Activated CD8-positive, alpha-beta memory T cell treated with anti-CD3 and anti-CD28 coated beads, Interleukin-2, amount 10 ng/mL, durations not matched to agents 7 days and 5 days (primary cell): ENCODE measurements around the gene LIPC. TPM values are rescaled to one million over a fixed set of nuclear protein-coding genes. Genes with fewer than 3 reads are reported as not detected.

Source experiments
- ATAC-seq: fragments of 150-1000 bp; cut with Tn5 transposase; one replicate; pipeline ENCODE4 v1.10.0; 2021; ENCODE audit warnings: moderate library complexity
- CTCF ChIA-PET: fragments of 350-600 bp; sonication (Branson Sonifier 250); formaldehyde crosslinking; loops from one replicate; lab custom pipeline; 2021; ENCODE audit warnings: antibody characterized with exemption; lab: Charles Lee
- DNase-seq: peaks from one replicate; pipeline ENCODE4 v3.0.0-alpha.2; 2020
- H3K27ac Mint-ChIP-seq: one replicate; pipeline ENCODE4 v1.8.0; 2021; ENCODE audit warnings: mild to moderate bottlenecking, mixed read lengths
- H3K27me3 Mint-ChIP-seq: one replicate; pipeline ENCODE4 v1.8.0; 2021; ENCODE audit warnings: mixed read lengths
- H3K36me3 Mint-ChIP-seq: one replicate; pipeline ENCODE4 v1.8.0; 2021; ENCODE audit warnings: mild to moderate bottlenecking, mixed read lengths
- H3K4me1 Mint-ChIP-seq: one replicate; pipeline ENCODE4 v1.8.0; 2021; ENCODE audit warnings: mixed read lengths
- H3K4me3 Mint-ChIP-seq: one replicate; pipeline ENCODE4 v1.8.0; 2021; ENCODE audit warnings: mild to moderate bottlenecking, moderate library complexity, mixed read lengths
- H3K9me3 Mint-ChIP-seq: one replicate; pipeline ENCODE4 v1.8.0; 2022; ENCODE audit warnings: low read depth, mixed read lengths
- total RNA-seq, 2 experiments: library from RNA; stranded (reverse); gene quantifications; one replicate each; pipeline ENCODE4 v1.2.3, GENCODE V29; 2021

The LIPC gene
- total RNA-seq, 2 experiments from 2014 or later: 5.3 to 9.0 TPM

DNA sequence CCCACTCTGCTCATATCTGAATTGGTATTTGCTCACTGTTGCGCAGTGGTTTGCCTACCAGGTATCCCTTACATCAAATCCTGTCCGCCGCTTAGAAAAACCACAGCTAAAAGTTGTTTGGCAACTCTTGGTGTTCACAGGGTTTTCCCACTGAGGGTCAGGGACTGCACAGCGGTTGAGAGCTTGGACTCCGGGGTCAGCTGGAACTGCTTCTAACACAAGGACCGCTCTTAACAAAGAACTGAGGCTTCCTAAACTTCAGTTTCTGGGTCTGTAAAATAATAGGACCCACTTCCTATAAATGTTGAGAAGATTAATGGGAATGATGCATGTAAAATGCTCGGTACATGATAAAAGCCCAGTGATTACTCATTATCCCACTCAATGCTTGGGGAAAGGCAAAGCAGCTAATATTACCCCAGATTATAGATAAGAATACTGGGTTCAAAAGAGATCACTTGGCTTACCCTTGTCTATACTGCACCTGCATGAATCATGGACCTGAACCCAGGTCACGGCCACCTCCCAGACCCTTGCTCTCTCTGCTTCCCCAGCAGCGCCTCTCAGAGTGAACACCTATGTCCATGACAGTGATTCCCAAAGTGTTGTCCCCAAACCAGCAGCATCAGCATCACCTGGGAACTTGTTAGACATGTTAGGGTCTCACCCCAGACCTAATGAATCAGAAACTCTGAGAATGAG, 36.1 kb downstream of the LIPC start:
- no peak overlapping the region for H3K27ac Mint-ChIP-seq
- DNase-seq (no peak), ATAC-seq (no peak)
- H3K4me1 Mint-ChIP-seq: peaks cover 42% of the 10 kb centered on the region
- H3K9me3 Mint-ChIP-seq: no peaks in the 10 kb centered on the region
- no peaks in the 10 kb centered on the region for H3K27me3 Mint-ChIP-seq
- H3K4me3 Mint-ChIP-seq: no peak overlapping the region
- peaks cover 13% of the 10 kb centered on the region for H3K36me3 Mint-ChIP-seq
- CTCF ChIA-PET: interaction anchor here (1.6 kb wide), 1 partner anchor 15 kb away, joined by 6 read pairs; no protein-coding TSS in a partner anchor

DNA sequence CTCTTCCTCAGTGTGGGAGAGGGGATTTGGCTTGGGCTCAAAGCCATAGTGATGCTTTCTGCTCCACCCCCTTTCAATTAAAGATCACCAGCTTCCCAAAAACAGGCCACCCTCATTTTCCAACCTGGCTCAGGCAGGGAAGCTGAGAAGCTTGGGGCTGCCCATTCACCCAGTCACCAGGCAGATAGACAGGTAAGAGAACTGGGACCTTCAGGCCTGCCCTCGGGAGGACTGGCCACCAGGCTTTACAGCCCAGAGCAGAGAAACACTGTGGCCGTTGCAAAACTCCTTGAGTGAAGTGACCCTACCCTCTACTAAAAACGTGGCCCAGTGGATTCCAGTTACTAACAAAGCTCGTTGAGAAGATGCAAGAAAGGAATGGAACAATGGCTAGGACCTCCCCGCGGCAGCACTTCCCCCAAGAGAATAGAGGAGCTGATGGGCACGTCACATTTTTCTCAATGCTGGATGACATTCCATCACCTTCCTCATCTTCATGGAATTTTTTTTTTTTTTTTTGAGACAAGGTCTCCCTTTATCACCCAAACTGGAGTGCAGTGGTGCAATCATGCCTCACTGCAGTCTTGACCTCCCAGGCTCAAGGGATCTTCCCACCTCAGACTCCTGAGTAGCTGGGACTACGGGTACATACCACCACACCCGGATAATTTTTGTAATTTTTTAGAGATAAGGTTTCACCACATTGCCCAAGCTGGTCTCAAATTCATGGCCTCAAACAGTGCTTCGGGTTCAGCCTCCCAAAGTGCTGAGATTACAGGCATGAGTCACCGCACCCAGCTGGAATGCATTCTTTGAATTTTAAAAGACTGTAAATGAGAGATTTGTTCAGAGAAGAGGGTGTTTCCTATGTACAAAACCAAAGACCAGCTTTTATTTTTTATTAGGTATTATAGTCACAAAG, 37.9 kb downstream of the LIPC start:
- peaks cover 46% of the 10 kb centered on the region for H3K4me1 Mint-ChIP-seq
- DNase-seq (no peak), ATAC-seq (no peak)
- no peaks in the 10 kb centered on the region for H3K9me3 Mint-ChIP-seq
- no peak overlapping the region for H3K4me3 Mint-ChIP-seq
- no peak overlapping the region for H3K27ac Mint-ChIP-seq
- no peaks in the 10 kb centered on the region for H3K27me3 Mint-ChIP-seq
- CTCF ChIA-PET: interaction anchor here (0.7 to 1.4 kb wide), 3 partner anchors 9 to 140 kb away, joined by 3 to 5 read pairs (median 3); no protein-coding TSS in a partner anchor
- H3K36me3 Mint-ChIP-seq: peaks cover 13% of the 10 kb centered on the region

DNA sequence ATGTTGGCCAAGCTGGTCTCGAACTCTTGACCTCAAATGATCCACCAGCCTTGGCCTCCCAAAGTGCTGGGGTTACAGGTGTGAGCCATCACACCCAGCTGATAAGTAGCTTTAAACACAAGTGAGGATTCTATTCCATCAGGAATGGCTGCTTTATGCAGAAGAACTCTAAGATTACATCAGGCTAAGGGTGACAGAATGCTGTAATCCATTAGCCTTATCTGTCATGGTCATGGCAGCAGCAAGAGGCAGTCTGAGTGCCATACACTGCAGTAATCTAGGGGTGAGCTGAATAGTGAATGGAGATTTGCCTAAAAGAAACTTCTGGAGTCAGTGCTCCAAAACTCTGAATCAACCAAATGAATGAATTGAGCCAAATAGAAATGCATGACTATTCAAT, 39.6 kb downstream of the LIPC start:
- Mint-ChIP-seq H3K27ac (peak overlapping the region; percentile 21), H3K4me1 (peaks cover 62% of the 10 kb centered on the region), H3K36me3 (peaks cover 18% of the 10 kb centered on the region), H3K4me3 (no peak overlapping the region), H3K27me3 (no peaks in the 10 kb centered on the region), H3K9me3 (no peaks in the 10 kb centered on the region)
- DNase-seq (no peak), ATAC-seq (no peak)
- CTCF ChIA-PET: interaction anchor here (1.4 kb wide), 1 partner anchor 14 kb away, joined by 3 read pairs; no protein-coding TSS in a partner anchor

DNA sequence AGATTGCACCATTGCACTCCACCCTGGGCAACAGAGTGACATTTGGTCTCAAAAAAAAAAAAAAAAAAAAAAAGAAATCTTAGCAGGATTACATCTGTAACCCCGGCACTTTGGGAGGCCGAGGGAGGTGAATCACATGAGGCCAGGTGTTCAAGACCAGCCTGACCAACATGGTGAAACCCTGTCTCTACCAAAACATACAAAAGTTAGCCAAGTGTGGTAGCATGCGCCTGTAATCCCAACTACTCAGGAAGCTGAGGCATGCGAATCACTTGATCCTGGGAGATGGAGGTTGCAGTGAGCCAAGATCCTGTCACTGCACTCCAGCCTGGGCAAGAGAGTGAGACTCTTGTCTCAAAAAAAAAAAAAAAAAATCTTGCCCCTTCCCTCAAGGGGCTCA, 40.4 kb downstream of the LIPC start:
- CTCF ChIA-PET: interaction anchor here (1.0 to 2.7 kb wide), 3 partner anchors 9 to 73 kb away, joined by 3 to 6 read pairs (median 4); no protein-coding TSS in a partner anchor
- Mint-ChIP-seq H3K4me1 (peaks cover 67% of the 10 kb centered on the region), H3K27ac (peak overlapping the region; percentile 51), H3K9me3 (no peaks in the 10 kb centered on the region), H3K27me3 (no peaks in the 10 kb centered on the region), H3K4me3 (no peak overlapping the region), H3K36me3 (peaks cover 16% of the 10 kb centered on the region)
- ATAC-seq (no peak), DNase-seq (no peak)

DNA sequence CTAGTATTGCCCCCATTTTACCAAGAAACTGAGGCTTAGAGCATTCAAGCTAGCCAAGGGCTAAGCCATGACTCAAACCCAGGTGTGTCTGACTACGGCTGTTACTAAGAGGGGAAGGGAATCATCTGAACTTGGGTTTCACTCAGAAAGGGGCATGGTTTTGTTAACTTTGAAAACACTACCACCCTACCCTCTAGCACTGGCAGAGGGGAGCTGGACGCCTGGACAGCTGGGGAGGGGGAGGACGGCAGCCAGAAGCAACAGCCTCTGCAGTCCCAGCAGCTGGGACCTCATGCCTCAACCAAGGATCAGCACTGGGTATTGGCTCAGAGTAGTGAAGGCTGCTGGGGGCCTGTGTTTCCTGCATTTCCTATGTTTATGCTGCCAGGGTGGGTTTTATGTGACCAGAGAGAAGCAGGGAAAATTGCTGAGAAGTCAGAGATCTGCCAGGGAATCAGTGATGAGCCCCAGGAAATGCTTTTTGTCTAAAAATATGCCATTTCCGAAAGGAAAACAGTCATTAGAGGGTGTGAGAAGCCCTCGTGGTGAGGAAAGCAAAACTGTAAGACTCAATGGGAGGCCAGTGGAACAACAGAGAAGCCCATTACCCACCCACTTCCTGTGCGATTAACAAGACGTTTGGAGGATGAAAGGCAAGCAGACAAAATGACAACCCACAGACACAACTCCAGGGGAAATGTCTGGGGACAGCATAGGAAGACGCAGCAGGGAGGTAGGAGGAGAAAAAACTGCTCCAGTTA, 41.2 kb downstream of the LIPC start:
- DNase-seq: peak; percentile 80
- Mint-ChIP-seq H3K4me1 (peaks cover 75% of the 10 kb centered on the region), H3K4me3 (peak overlapping the region; percentile 63), H3K27ac (peak overlapping the region; percentile 94), H3K27me3 (no peaks in the 10 kb centered on the region), H3K9me3 (no peaks in the 10 kb centered on the region), H3K36me3 (peaks cover 16% of the 10 kb centered on the region)
- CTCF ChIA-PET: interaction anchor here (1.0 to 2.9 kb wide), 6 partner anchors 10 to 72 kb away, joined by 3 to 10 read pairs (median 6); no protein-coding TSS in a partner anchor
- ATAC-seq: peak; percentile 65

DNA sequence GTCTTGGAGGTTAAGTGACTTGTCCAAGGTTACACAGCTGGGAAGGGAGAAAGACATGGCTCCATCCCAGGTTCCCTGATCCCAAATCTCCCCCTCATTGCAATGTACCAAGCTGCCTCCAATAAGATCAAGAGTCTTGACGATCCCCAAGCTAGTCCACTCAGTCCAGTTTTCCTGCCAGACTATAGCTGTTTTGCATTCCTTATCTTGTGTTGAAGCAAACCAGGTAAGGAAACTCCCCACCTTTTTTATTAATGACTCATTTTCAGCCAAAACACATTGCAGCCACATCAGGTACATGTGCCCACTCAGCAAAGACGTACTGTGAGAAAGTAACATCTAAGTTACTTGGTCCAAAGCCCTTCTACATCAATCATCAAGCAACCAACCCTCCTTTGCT, 41.9 kb downstream of the LIPC start:
- Mint-ChIP-seq H3K4me1 (peaks cover 77% of the 10 kb centered on the region), H3K27me3 (no peaks in the 10 kb centered on the region), H3K36me3 (peaks cover 14% of the 10 kb centered on the region), H3K9me3 (no peaks in the 10 kb centered on the region), H3K4me3 (peak overlapping the region; percentile 63), H3K27ac (peak overlapping the region; percentile 94)
- CTCF ChIA-PET: interaction anchor here (1.1 to 2.9 kb wide), 5 partner anchors 10 to 14 kb away, joined by 3 to 10 read pairs (median 6); no protein-coding TSS in a partner anchor
- ATAC-seq (peak; percentile 24), DNase-seq (no peak)

DNA sequence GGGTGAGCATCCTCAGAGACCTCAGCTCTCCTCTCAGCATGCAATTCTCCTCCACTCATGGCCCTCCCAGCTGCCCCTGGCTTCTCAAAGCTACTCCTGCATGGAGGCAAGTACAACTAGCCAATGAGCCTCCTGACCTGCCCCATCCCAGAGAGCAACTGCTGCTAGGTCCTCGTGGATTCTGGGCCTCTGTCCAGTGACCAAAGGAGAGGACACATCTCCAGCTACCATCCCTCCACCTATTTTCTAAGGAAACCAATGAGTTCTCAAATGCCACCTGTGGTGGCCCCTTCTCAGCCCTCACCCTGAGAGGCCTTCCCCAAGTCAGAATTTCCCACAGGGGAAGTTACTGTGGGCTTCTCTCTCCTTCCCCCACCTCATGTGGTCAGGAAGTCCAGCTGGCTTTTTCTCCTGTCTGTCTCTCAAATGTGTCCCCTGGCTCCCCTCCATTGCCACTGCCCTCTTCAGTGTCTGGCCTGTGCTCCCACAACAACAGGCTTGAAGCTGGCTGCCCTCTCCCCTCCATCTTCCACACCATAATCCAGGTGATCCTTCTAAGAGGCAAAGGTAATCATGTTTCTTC, 43.0 kb downstream of the LIPC start:
- Mint-ChIP-seq H3K27ac (peak overlapping the region; percentile 94), H3K4me1 (peaks cover 71% of the 10 kb centered on the region), H3K4me3 (peak overlapping the region; percentile 41), H3K9me3 (no peaks in the 10 kb centered on the region), H3K27me3 (no peaks in the 10 kb centered on the region), H3K36me3 (peaks cover 9% of the 10 kb centered on the region)
- no peak for DNase-seq
- ATAC-seq: no peak
- CTCF ChIA-PET: interaction anchor here (1.1 to 2.9 kb wide), 6 partner anchors 8 to 14 kb away, joined by 3 to 10 read pairs (median 7); no protein-coding TSS in a partner anchor

DNA sequence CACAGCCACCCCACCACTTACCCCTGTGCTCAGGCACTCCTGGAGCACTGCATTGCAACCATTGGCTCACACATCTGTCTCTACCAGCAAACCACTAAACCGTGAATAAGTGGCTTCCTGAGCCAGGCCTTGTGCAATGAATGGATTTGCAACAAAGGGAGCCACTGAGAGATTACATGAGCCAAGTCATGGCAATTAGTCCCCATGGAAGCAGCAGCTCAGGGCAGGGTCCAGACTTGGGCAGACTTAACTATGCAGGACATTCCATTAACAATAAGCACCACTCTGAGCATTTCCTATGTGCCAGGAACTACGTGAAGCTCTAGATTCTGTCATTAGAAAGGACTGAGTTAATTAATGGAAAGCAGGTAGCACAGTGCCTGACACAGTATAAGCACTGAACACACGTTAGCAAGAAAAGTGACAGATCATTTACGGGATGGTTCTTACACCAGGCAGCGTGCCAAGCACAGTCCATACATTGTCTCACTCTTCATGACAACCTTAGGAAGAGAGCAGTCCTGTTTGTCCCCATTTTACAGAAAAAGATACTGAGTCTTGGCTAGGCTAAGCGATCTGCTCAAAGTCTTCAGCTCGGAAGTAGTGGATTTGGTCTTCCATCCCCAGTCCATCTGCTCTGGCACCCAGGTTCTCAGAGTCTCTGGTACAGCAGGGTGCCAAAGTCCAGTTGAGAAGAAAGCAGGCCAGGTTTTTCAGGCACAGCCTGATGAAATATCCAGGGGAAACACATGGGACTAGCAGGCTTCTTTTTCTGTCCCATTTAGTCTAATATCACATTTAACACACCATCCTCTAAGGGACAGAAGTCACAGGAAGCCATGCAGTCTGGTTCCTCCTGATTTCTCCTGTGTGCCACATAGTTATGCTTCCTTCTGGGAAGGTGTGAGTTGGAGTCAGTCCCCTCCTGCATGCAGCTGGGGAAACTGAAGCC, 44.1 kb downstream of the LIPC start:
- CTCF ChIA-PET: interaction anchor here (0.6 to 2.9 kb wide), 4 partner anchors 9 to 328 kb away, joined by 4 to 10 read pairs (median 6); no protein-coding TSS in a partner anchor
- Mint-ChIP-seq H3K4me1 (peaks cover 67% of the 10 kb centered on the region), H3K36me3 (peaks cover 9% of the 10 kb centered on the region), H3K27me3 (no peaks in the 10 kb centered on the region), H3K9me3 (no peaks in the 10 kb centered on the region), H3K27ac (peak overlapping the region; percentile 94), H3K4me3 (peak overlapping the region; percentile 41)
- DNase-seq (peak; percentile 65), ATAC-seq (no peak)

DNA sequence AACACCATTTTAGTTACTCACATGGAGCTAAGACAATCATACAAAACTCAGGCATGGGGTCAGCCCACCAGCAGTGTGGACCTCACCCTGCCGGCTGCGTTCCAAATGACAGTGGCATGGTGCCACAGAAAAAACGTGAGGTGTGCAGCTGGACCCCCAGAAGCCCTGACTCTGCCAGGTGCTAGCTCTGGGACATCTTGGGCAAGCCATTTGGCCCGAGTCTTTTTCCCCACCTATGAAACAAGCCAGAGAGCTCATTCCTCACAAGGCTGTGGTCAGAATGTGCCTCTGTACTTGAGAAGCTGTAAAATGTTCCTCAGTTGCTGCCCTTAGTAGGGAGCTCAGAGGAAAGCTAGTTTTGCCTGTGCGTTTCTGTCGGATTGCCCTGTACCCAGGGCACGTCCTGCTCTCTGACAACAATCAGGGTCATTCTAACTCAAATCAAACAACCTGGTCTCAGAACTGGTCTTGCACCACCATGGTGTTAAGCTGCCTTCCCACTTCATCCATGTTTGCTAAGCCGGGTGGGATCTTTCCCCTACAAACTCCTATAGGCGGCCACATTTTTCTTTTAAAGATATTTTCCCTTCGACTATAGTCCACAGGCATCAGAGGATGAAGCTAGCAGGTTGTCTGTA, 44.9 kb downstream of the LIPC start:
- CTCF ChIA-PET: interaction anchor here (0.6 to 2.4 kb wide), 5 partner anchors 16 to 327 kb away, joined by 3 to 8 read pairs (median 5); no protein-coding TSS in a partner anchor
- Mint-ChIP-seq H3K4me3 (peak overlapping the region; percentile 40), H3K4me1 (peaks cover 63% of the 10 kb centered on the region), H3K27ac (peak overlapping the region; percentile 94), H3K9me3 (no peaks in the 10 kb centered on the region), H3K36me3 (peaks cover 8% of the 10 kb centered on the region), H3K27me3 (no peaks in the 10 kb centered on the region)
- no peak for ATAC-seq
- DNase-seq: no peak

DNA sequence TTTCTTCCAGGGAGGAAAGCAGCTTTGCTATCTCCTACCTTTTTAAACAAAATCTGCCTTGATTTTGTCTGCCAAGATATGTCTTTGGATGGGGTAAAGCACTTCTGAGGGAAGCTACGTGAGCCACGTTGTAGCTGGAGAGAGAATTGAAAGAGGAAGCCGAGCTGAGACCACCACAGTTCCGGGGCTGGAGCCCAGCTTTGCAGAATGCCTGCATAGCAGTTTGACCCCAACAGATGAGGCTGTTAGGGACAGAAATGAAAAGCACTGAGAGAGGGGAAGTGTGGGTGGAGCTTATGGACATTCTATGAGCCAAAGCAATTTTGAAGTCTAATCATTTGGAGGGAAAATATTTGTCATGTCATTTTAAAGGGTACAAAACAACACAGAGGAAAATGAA, 45.4 kb downstream of the LIPC start:
- Mint-ChIP-seq H3K27ac (peak overlapping the region; percentile 94), H3K4me1 (peaks cover 59% of the 10 kb centered on the region), H3K27me3 (no peaks in the 10 kb centered on the region), H3K9me3 (no peaks in the 10 kb centered on the region), H3K36me3 (peaks cover 7% of the 10 kb centered on the region), H3K4me3 (peak overlapping the region; percentile 40)
- DNase-seq (peak; percentile 77), ATAC-seq (peak; percentile 51)
- CTCF ChIA-PET: interaction anchor here (1.2 to 2.4 kb wide), 4 partner anchors 16 to 40 kb away, joined by 3 to 8 read pairs (median 6); no protein-coding TSS in a partner anchor

DNA sequence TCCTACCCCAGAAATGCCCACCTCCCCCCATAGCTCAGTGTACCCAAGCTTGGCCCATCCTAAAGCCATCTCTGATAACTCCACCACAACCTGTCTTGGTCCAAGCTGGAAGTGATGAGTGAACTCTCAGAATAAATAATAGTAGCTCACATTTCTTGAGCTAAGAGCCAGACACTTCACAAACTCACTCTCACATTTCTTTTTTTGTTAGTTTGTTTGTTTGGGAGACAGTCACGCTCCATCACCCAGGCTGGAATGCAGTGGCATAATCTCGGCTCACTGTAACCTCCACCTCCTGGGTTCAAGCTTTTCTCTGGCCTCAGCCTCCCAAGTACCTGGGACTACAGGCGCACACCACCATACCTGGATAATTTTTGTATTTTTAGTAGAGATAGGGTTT, 46.2 kb downstream of the LIPC start:
- no peaks in the 10 kb centered on the region for H3K27me3 Mint-ChIP-seq
- peaks cover 8% of the 10 kb centered on the region for H3K36me3 Mint-ChIP-seq
- peaks cover 54% of the 10 kb centered on the region for H3K4me1 Mint-ChIP-seq
- H3K4me3 Mint-ChIP-seq: no peak overlapping the region
- H3K9me3 Mint-ChIP-seq: no peaks in the 10 kb centered on the region
- H3K27ac Mint-ChIP-seq: peak overlapping the region; percentile 94
- CTCF ChIA-PET: interaction anchor here (1.4 kb wide), 1 partner anchor 39 kb away, joined by 6 read pairs; no protein-coding TSS in a partner anchor
- DNase-seq (no peak), ATAC-seq (no peak)
